Right lobe of liver (tissue), 6 donors: Measurements from ENCODE around the gene S100A12. TPM values are rescaled to one million over a fixed set of nuclear protein-coding genes. Genes with fewer than 3 reads are reported as not detected.
"Not testable (repeated sequence)": the region's sequence is repeated elsewhere in the genome, so short reads cannot be mapped to it uniquely, and the experiment has no call there.

Experiments
- ATAC-seq, 4 donors: fragments of 200-7000 bp; cut with Tn5 transposase; one replicate each; pipeline ENCODE4 v1.9.1; 2020; ENCODE audit warnings: mild to moderate bottlenecking in 4 of 4, moderate library complexity in 4 of 4
- DNase-seq, 3 donors: peaks; one replicate each; pipeline ENCODE4 v3.0.0-alpha.2; 2020
- H3K27ac ChIP-seq, 3 donors: fragments of 200-600 bp; one replicate each; pipeline ENCODE4 v1.8.0; 2022
- H3K27me3 ChIP-seq, 2 donors: fragments of 200-600 bp; one replicate each; pipeline ENCODE4 v1.8.0; 2022
- H3K36me3 ChIP-seq, 4 donors: fragments of 200-600 bp; sonication (generic) in 1 of 4; one replicate each; pipeline versions ENCODE4 v1.5.1 to v1.8.0; 2017 to 2022; ENCODE audit warnings: control low read depth in 1 of 4
- H3K4me1 ChIP-seq, 4 donors: fragments of 200-600 bp; sonication (generic) in 1 of 4; one replicate each; pipeline versions ENCODE4 v1.5.1 to v1.8.0; 2017 to 2022; ENCODE audit warnings: control low read depth in 1 of 4
- H3K4me3 ChIP-seq, 3 donors: fragments of 200-600 bp; one replicate each; pipeline ENCODE4 v1.8.0; 2022
- H3K9me3 ChIP-seq, 4 donors: fragments of 200-600 bp; sonication (generic) in 1 of 4; one replicate each; pipeline versions ENCODE4 v1.5.1 to v1.8.0; 2017 to 2022; ENCODE audit warnings: control low read depth in 1 of 4
- POLR2A ChIP-seq: fragments of 450-650 bp; IDR thresholded peaks from one replicate; pipeline ENCODE4 v1.6.1; 2017; ENCODE audit warnings: antibody characterized with exemption, mild to moderate bottlenecking
- WGBS: methylation state at CpG from one replicate; pipeline ENCODE4 v1.1.6; 2018; ENCODE audit warnings: low coverage, low lambda C conversion rate; ENCODE audit not compliant: insufficient coverage; ENCODE audit errors: missing lambda C conversion rate; 5-methylcytosine and 5-hydroxymethylcytosine counted together
- intact Hi-C, 2 donors: fragments of 100-400 bp; cut with DNase I; formaldehyde crosslinking; loops; one replicate each; pipeline versions ENCODE4 v1.11.2 to v1.14.1; 2022
- total RNA-seq, 6 experiments: library from RNA; depleted of rRNA in 2 of 6; stranded (reverse); fragments of >200 nt in 2 of 6; fragmentation: NEBNext Ultra II Directional in 3 of 6; extraction: Animal tissue kit (Norgen Biotek cat#: 25700) in 3 of 6; gene quantifications; one replicate each; pipeline versions ENCODE4 v1.1.0 to v1.2.4, GENCODE V29; 2016 to 2023
- TF ChIP-seq, protein P1 (sequence below), 4 donors: fragments of 200-600 bp in 3 of 4; fragments of 450-650 bp in 1 of 4; IDR thresholded peaks; one replicate each; pipeline versions ENCODE4 v1.5.1 to v1.8.0; 2016 to 2022; ENCODE audit warnings: antibody characterized with exemption in 4 of 4, mild to moderate bottlenecking in 2 of 4
- donor health status: DM: no; HTN: yes; CAD: no.
- donor health status: DM: no; HTN: no; CAD: no.
- donor health status: DM: no; HTN: no; CAD: no.
- donor health status: DM: no; HTN: yes; CAD: no.
- donor health status: DM: no; HTN: yes; CAD: no.

The S100A12 gene
- total RNA-seq, 6 experiments from 2014 or later: 1.5 to 3.8 (median 3.0) TPM

DNA sequence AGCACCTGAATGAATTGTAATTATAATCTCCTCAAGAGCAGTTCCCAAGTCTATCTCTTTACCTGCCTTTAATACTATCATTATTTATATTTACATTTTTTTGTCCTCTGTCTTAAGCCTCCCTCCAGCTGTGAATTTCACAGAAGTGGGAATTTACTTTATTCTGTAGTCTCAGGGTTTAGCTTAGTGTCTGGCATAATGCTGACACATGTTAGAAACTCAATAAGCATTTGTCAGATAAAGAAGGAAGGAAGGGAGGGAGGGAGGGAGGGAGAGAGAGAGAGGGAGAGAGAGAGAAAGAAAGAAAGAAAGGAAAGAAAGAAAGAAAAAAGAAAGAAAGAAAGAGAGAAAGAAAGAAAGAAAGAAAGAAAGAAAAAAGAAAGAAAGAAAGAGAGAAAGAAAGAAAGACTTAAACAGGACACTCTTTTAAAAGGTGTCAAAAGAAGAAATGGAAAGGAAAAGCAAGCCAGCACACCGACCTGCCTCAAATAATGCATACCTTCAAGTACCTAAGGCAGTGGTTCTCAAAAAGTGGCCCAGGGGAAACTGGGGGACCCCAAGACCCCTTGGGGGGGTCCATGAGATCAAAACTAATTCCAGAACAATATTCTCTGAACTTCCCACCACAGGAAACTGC, 25.0 kb downstream of the S100A12 start:
- 6% methylated on average over 1 of the region's 1 CpG for WGBS
- DNase-seq: peak in 1 of 3 donors; percentile 5

DNA sequence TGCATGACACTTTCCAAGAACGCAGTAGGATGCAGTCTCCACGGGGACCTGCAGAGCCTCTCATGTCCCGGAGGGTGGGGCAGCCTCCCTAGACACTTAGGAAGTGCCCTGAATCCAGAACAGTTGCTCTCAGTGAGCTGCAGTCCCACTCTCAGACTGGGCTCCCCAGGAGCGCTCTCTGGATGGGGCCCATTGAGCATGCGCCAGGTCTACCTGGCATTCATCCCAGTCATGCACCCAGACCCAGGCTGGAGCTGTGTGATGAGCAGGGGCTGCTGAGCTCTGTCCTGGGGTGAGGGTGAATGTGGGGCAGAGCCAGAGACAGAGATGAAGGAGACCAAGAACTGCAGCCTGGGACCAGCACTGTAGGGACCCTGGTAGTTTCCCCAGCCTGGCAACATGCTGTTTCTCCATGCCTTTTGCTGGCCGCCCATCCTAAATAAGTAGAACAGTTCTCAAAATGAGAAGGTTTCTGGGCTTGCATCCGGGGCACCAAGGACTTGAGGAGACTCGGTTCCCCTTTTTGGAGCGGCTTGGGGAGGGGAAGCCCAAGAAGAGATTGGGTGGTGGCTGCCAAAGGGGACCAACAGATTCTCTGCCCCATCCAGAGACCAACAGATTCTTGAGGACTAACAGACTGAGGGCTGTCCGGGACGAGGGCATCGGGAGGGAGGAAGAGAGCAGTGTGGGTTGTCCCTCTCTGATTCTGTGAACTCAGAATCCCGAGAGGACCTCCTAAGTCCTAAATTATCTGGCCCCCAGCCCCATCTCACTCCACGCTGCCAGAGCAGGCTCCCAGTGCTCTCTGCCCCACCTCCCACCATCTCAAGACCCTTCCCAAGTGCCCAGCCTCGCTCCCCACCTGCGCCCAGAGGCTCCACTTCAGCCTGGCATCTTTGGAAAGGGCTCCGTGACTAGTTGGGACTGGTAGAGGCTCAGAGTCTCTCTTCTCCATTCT, 25.8 kb downstream of the S100A12 start:
- H3K36me3 ChIP-seq: no peaks in the 10 kb centered on the region
- no peak for ATAC-seq
- H3K9me3 ChIP-seq: no peaks in the 10 kb centered on the region
- DNase-seq: peak in 1 of 3 donors; percentile 40
- TF ChIP-seq, protein P1, sequence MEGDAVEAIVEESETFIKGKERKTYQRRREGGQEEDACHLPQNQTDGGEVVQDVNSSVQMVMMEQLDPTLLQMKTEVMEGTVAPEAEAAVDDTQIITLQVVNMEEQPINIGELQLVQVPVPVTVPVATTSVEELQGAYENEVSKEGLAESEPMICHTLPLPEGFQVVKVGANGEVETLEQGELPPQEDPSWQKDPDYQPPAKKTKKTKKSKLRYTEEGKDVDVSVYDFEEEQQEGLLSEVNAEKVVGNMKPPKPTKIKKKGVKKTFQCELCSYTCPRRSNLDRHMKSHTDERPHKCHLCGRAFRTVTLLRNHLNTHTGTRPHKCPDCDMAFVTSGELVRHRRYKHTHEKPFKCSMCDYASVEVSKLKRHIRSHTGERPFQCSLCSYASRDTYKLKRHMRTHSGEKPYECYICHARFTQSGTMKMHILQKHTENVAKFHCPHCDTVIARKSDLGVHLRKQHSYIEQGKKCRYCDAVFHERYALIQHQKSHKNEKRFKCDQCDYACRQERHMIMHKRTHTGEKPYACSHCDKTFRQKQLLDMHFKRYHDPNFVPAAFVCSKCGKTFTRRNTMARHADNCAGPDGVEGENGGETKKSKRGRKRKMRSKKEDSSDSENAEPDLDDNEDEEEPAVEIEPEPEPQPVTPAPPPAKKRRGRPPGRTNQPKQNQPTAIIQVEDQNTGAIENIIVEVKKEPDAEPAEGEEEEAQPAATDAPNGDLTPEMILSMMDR (IDR thresholded peaks at IDR 0.05): no peak
- TF ChIP-seq POLR2A: no peak
- intact Hi-C loops: loop anchor here (5.0 to 10.0 kb wide), 2 partner anchors 55 to 143 kb away; no protein-coding TSS in a partner anchor
- 26% methylated on average over 6 of the region's 17 CpGs for WGBS
- no peak overlapping the region for H3K27ac ChIP-seq
- H3K4me3 ChIP-seq: no peak overlapping the region
- no peaks in the 10 kb centered on the region for H3K4me1 ChIP-seq
- H3K27me3 ChIP-seq: no peaks in the 10 kb centered on the region

More for the DNA sequence above, 25.0 kb downstream of the S100A12 start:
- H3K9me3 ChIP-seq: no peaks in the 10 kb centered on the region
- H3K27ac ChIP-seq: no peak overlapping the region
- ATAC-seq: no peak
- H3K36me3 ChIP-seq: no peaks in the 10 kb centered on the region
- H3K4me3 ChIP-seq: no peak overlapping the region
- intact Hi-C loops: loop anchor here in 1 of 2 donors (5.0 to 10.0 kb wide), 2 partner anchors 54 to 142 kb away; no protein-coding TSS in a partner anchor
- no peaks in the 10 kb centered on the region for H3K27me3 ChIP-seq
- TF ChIP-seq, protein P1 (IDR thresholded peaks at IDR 0.05): no peak
- no peak for TF ChIP-seq POLR2A
- no peaks in the 10 kb centered on the region for H3K4me1 ChIP-seq

DNA sequence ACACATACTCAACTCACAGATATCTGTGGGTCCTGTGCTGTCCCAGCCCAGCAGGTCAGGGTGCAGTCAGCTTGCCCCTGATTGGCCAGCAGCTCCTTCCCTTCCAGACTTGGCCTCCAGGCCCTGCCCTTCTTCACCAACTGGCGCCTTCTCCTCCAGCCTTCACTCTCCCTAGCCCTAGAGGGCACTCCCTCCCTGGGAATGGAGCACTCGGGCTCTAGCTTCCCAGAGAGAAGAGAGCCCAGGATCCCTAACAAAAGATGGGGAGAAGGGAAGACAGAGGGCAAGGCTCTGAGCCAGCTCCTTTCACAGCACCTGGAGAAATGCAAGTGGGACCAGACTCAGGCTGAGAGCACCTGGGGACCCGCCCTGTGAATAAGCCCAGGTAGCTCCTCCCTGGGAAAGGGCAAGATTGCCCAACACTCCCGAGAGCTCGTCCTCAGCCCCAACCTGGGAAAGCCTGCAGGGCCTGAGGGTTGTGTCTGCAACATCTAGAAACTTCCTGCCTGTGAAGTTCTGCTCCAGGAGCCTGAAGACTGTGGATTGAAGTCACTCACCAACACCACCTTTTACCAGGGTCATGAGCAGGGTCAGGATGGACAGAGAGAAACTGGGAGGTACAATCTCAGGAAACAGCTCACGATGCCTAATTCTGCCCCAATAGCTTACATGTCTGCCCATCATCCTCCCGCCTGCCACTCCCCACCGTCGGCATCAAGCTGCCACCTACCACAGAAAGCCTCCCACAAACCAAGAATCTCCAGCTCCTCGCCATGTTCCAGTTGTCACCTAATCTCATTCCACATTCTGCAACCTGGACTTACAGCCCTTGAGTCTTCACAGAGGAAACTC, 26.7 kb downstream of the S100A12 start, which contains the start of gene PGLYRP4:
PGLYRP4 (minus strand) TSS at position 331 of the 852 bp plus-strand sequence. CDS start 909 bp downstream, outside the sequence.
- 35% methylated on average over 6 of the region's 10 CpGs for WGBS
- no peaks in the 10 kb centered on the region for H3K9me3 ChIP-seq
- no peak within 1 kb of the TSS for H3K4me3 ChIP-seq
- no peak for ATAC-seq
- no peak within 1 kb of the TSS for H3K27ac ChIP-seq
- TF ChIP-seq POLR2A: no peak
- TF ChIP-seq, protein P1 (IDR thresholded peaks at IDR 0.05): no peak
- H3K36me3 ChIP-seq: no peaks in the 10 kb centered on the region
- no peaks in the 10 kb centered on the region for H3K27me3 ChIP-seq
- H3K4me1 ChIP-seq: no peaks in the 10 kb centered on the region
- intact Hi-C loops: loop anchor here in 1 of 2 donors (5.0 kb wide), 1 partner anchor 144 kb away; no protein-coding TSS in a partner anchor
- no peak for DNase-seq

DNA sequence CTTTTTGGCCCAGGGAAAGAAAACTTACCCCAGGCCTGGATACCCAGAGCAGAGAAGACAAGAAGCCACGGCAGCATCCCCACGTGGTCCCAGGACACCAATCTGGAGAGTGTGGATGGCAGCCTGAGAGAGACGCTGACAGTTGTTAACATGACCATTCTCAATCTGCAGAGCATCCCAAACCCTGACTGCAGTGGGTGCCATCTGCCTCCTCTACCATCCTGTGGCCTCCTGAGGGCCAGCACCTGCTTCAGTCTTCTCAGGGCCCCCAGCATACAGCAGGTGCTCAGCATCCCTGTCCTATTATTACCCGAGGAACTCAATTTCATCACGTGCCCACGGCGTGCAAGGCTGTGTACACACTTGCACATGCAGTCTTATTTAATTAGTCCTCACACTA, 27.6 kb downstream of the S100A12 start:
- 44% methylated on average over 5 of the region's 7 CpGs for WGBS
- Histone ChIP-seq H3K9me3 (no peaks in the 10 kb centered on the region), H3K4me3 (no peak overlapping the region), H3K27me3 (no peaks in the 10 kb centered on the region), H3K36me3 (no peaks in the 10 kb centered on the region), H3K4me1 (no peaks in the 10 kb centered on the region), H3K27ac (no peak overlapping the region)
- intact Hi-C loops: loop anchor here in 1 of 2 donors (5.0 kb wide), 1 partner anchor 144 kb away; no protein-coding TSS in a partner anchor
- ATAC-seq (no peak), DNase-seq (no peak)
- TF ChIP-seq, protein P1 (IDR thresholded peaks at IDR 0.05): no peak
- no peak for TF ChIP-seq POLR2A

DNA sequence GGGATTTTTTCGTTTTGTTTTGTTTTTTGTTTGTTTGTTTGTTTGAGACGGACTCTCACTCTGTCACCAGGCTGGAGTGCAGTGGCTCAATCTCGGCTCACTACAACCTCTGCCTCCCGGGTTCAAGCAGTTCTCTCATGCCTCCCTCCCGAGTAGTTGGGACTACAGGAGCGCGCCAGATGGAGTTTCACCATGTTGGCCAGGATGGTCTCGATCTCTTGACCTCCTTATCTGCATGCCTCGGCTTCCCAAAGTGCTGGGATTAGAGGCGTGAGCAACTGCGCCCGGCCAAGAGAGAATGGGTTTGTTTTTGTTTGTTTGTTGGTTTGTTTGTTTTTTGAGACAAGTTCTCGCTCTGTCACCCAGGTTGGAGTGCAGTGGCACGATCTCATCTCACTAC, 28.4 kb downstream of the S100A12 start:
- not testable (repeated sequence) for H3K27me3 ChIP-seq, H3K4me1 ChIP-seq, H3K9me3 ChIP-seq, H3K36me3 ChIP-seq, DNase-seq, H3K4me3 ChIP-seq, ATAC-seq, H3K27ac ChIP-seq
- WGBS: 46% methylated on average over 8 of the region's 14 CpGs
- intact Hi-C loops: loop anchor here in 1 of 2 donors (5.0 kb wide), 1 partner anchor 145 kb away; no protein-coding TSS in a partner anchor
